Tibial nerve (tissue), 4 donors: ENCODE results near the gene TTPAL. TPM values are rescaled to one million over a fixed set of nuclear protein-coding genes. Genes with fewer than 3 reads are reported as not detected.

Source experiments
- DNase-seq, 2 donors: peaks; one replicate each; pipeline ENCODE4 v3.0.0-alpha.2; 2019; ENCODE audit warnings: low spot score in 2 of 2
- H3K27ac ChIP-seq, 4 donors: fragments of 200-600 bp; sonication (generic) in 3 of 4; one replicate each; pipeline ENCODE4 v1.5.1; 2017 to 2019; ENCODE audit warnings: mild to moderate bottlenecking in 1 of 4
- H3K27me3 ChIP-seq, 2 donors: fragments of 200-600 bp; sonication (generic) in 1 of 2; one replicate each; pipeline versions ENCODE4 v1.5.1 to v1.6.0; 2017 to 2019
- H3K36me3 ChIP-seq, 3 donors: fragments of 200-600 bp; sonication (generic); one replicate each; pipeline ENCODE4 v1.5.1; 2018 to 2019
- H3K4me1 ChIP-seq, 4 donors: fragments of 200-600 bp; sonication (generic) in 3 of 4; one replicate each; pipeline ENCODE4 v1.5.1; 2017 to 2019
- H3K4me3 ChIP-seq, 4 donors: fragments of 200-600 bp; sonication (generic) in 3 of 4; one replicate each; pipeline ENCODE4 v1.5.1; 2017 to 2019; ENCODE audit warnings: mild to moderate bottlenecking in 1 of 4, moderate library complexity in 1 of 4
- H3K9me3 ChIP-seq, 4 donors: fragments of 200-600 bp; sonication (generic) in 3 of 4; one replicate each; pipeline ENCODE4 v1.5.1; 2017 to 2019
- CTCF ChIP-seq, 5 experiments: fragments of 200-600 bp in 3 of 5; fragments of 450-650 bp in 2 of 5; sonication (generic) in 3 of 5; IDR thresholded peaks; one replicate each; pipeline ENCODE4 v1.5.1; 2016 to 2019; ENCODE audit warnings: antibody characterized with exemption in 5 of 5, mild to moderate bottlenecking in 3 of 5, moderate library complexity in 2 of 5
- EP300 ChIP-seq, 2 donors: sonication (generic); formaldehyde crosslinking; IDR thresholded peaks; one replicate each; pipeline ENCODE4 v1.6.1; 2017; ENCODE audit warnings: antibody characterized with exemption in 2 of 2, mild to moderate bottlenecking in 1 of 2
- POLR2A ChIP-seq, 2 donors: fragments of 450-650 bp; IDR thresholded peaks; one replicate each; pipeline ENCODE4 v1.6.1; 2017; ENCODE audit warnings: antibody characterized with exemption in 2 of 2, mild to moderate bottlenecking in 2 of 2, moderate library complexity in 2 of 2
- WGBS, 2 donors: methylation state at CpG; one replicate each; pipeline ENCODE4 v1.1.5; 2018; 5-methylcytosine and 5-hydroxymethylcytosine counted together
- total RNA-seq, 4 donors: library from RNA; depleted of rRNA; stranded (reverse); fragments of >200 nt; gene quantifications; one replicate each; pipeline ENCODE4 v1.1.0, GENCODE V29; 2016

The TTPAL gene
- total RNA-seq, 4 donors from 2014 or later: 13.0 to 23.7 (median 16.9) TPM

GRCh38 chr20:44477151-44477550, 1.5 kb downstream of the TTPAL start:
- TF ChIP-seq EP300 (IDR thresholded peaks at IDR 0.05) (no peak), POLR2A (IDR thresholded peaks at IDR 0.05) (no peak), CTCF (IDR thresholded peaks at IDR 0.05) (no peak)
- H3K4me3 ChIP-seq: no peak overlapping the region
- DNase-seq: no peak
- H3K36me3 ChIP-seq: peaks cover 3 to 31% (median 4%) of the 10 kb centered on the region in 3 donors
- peaks cover 0 to 23% (median 4%) of the 10 kb centered on the region in 4 donors for H3K4me1 ChIP-seq
- no peaks in the 10 kb centered on the region for H3K27me3 ChIP-seq
- 97% methylated on average over 3 of the region's 3 CpGs for WGBS, 2 donors
- no peaks in the 10 kb centered on the region for H3K9me3 ChIP-seq
- H3K27ac ChIP-seq: peak overlapping the region in 1 of 4 donors; percentile 96

DNA sequence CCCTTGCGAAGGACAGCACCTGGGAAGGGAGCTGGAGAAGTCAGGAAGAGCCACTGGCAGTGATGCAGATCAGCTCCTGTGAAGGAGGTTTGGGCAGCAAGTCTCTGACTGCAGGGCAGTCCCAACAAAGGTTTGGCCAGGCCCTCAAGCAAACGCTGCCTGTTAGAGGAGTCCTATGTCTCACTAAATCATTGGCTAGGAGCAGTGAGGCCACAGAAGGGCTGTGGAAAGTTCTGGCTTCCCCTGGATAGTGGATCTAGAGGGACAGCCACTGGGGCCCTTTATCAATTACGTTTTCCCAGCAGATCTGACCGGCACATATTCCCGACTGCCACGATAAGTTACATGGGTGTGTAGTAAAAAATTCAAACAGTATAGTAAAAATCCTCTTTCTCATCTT, 2.5 kb downstream of the TTPAL start:
- DNase-seq: no peak
- TF ChIP-seq CTCF (IDR thresholded peaks at IDR 0.05) (no peak), POLR2A (IDR thresholded peaks at IDR 0.05) (no peak), EP300 (IDR thresholded peaks at IDR 0.05) (no peak)
- Histone ChIP-seq H3K36me3 (peaks cover 3 to 39% (median 4%) of the 10 kb centered on the region in 3 donors), H3K4me3 (no peak overlapping the region), H3K4me1 (peaks cover 0 to 23% (median 4%) of the 10 kb centered on the region in 4 donors), H3K27me3 (no peaks in the 10 kb centered on the region), H3K27ac (peak overlapping the region in 2 of 4 donors; percentile 17 to 47), H3K9me3 (no peaks in the 10 kb centered on the region)
- WGBS, 2 donors: 76 to 89% methylated on average over 6 of the region's 6 CpGs

GRCh38 chr20:44479643-44480042, 4.0 kb downstream of the TTPAL start:
- H3K4me3 ChIP-seq: no peak overlapping the region
- WGBS, 2 donors: 71 to 84% methylated on average over 5 of the region's 5 CpGs
- no peak for DNase-seq
- H3K36me3 ChIP-seq: peaks cover 3 to 54% (median 4%) of the 10 kb centered on the region in 3 donors
- H3K9me3 ChIP-seq: no peaks in the 10 kb centered on the region
- no peaks in the 10 kb centered on the region for H3K27me3 ChIP-seq
- no peak overlapping the region for H3K27ac ChIP-seq
- TF ChIP-seq POLR2A (IDR thresholded peaks at IDR 0.05) (no peak), CTCF (IDR thresholded peaks at IDR 0.05) (no peak), EP300 (IDR thresholded peaks at IDR 0.05) (no peak)
- peaks cover 0 to 23% (median 4%) of the 10 kb centered on the region in 4 donors for H3K4me1 ChIP-seq

- Histone ChIP-seq H3K9me3 (no peaks in the 10 kb centered on the region), H3K4me1 (peaks cover 0 to 18% (median 4%) of the 10 kb centered on the region in 4 donors), H3K36me3 (peaks cover 3 to 58% (median 4%) of the 10 kb centered on the region in 3 donors), H3K4me3 (no peak overlapping the region), H3K27ac (no peak overlapping the region), H3K27me3 (no peaks in the 10 kb centered on the region)
- whole genome bisulfite sequencing, 2 donors: 92 to 94% methylated on average over 18 of the region's 18 CpGs
- no peak for DNase-seq
- TF ChIP-seq POLR2A (IDR thresholded peaks at IDR 0.05): no peak
- no peak for TF ChIP-seq EP300 (IDR thresholded peaks at IDR 0.05)
- no peak for TF ChIP-seq CTCF (IDR thresholded peaks at IDR 0.05)
Observed at GRCh38 chr20:44480097-44480496, 4.4 kb downstream of the TTPAL start.

- peaks cover 0 to 15% (median 0%) of the 10 kb centered on the region in 4 donors for H3K4me1 ChIP-seq
- TF ChIP-seq CTCF (IDR thresholded peaks at IDR 0.05): no peak
- TF ChIP-seq POLR2A (IDR thresholded peaks at IDR 0.05): no peak
- no peak for TF ChIP-seq EP300 (IDR thresholded peaks at IDR 0.05)
- no peaks in the 10 kb centered on the region for H3K9me3 ChIP-seq
- H3K4me3 ChIP-seq: no peak overlapping the region
- no peaks in the 10 kb centered on the region for H3K27me3 ChIP-seq
- H3K36me3 ChIP-seq: peaks cover 3 to 76% (median 4%) of the 10 kb centered on the region in 3 donors
- 83 to 84% methylated on average over 6 of the region's 6 CpGs for WGBS, 2 donors
- DNase-seq: no peak
- no peak overlapping the region for H3K27ac ChIP-seq
Observed at GRCh38 chr20:44481719-44482416, 6.2 kb downstream of the TTPAL start.
